Measurements from ENCODE around the gene VTI1A.

DNA sequence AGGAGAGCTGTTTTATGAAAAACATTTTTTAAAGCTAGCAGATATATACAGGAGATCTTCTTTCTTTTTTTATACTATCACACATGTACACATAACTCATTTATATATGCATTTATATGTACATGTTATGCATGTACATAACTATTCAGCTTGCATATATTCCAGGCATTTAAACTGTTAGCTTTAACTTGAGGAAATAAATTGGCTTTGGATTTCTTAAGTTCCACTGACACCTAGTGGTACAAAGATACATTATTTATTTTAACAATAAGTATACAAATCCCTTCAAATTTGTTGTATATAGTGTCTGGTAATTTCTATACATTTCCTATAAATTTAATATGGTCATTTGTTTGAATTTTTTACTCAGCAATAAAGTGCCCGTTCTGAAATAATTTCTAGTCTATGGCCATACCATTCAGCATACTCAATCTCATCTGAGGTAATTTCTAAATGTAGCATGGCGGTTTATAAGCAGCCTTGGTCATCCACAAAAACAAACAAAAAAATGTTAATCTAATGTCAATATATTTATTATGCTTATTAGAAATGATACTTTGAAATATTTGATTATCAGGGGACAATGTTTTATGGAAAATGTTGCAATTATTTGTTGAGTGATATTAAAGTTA, 11.9 kb upstream of the VTI1A start:
- TF ChIP-seq, protein P1, sequence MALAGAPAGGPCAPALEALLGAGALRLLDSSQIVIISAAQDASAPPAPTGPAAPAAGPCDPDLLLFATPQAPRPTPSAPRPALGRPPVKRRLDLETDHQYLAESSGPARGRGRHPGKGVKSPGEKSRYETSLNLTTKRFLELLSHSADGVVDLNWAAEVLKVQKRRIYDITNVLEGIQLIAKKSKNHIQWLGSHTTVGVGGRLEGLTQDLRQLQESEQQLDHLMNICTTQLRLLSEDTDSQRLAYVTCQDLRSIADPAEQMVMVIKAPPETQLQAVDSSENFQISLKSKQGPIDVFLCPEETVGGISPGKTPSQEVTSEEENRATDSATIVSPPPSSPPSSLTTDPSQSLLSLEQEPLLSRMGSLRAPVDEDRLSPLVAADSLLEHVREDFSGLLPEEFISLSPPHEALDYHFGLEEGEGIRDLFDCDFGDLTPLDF (CRISPR knock-in tag; IDR thresholded peaks at IDR 0.05): no peak
- no peak for TF ChIP-seq PBX3 (CRISPR knock-in tag; IDR thresholded peaks at IDR 0.05; ENCODE audit: borderline replicate concordance)
- no peak for TF ChIP-seq NFE2L2 (IDR thresholded peaks at IDR 0.05; ENCODE audit: low read length)
- TF ChIP-seq ERF (CRISPR knock-in tag; IDR thresholded peaks at IDR 0.05): no peak

Data from HepG2 (cell line).